IPS DF 19.7 (cell line): Measurements from ENCODE around the gene PHF2.

ENCODE experiments used
- DNase-seq: peaks from one replicate; pipeline ENCODE4 v3.0.0-alpha.2; 2013; ENCODE audit warnings: low read depth, low spot score

The PHF2 gene

DNA sequence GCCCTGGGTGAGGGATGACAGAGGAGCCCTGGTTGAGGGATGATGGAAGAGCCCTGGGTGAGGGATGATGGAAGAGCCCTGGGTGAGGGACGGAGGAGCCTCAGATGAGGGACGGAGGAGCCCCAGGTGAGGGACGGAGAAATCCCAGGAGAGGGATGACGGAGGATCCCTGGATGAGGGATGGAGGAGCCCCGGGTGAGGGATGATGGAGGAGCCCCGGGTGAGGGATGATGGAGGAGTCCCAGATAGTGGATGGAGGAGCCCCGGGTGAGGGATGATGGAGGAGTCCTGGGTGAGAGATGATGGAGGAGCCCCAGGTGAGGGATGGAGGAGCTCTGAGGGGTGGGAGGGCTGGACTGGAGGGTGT, 10.9 kb downstream of the PHF2 start:
- DNase-seq: no peak

GRCh38 chr9:93587651-93588347, 11.4 kb downstream of the PHF2 start:
- DNase-seq: no peak

DNA sequence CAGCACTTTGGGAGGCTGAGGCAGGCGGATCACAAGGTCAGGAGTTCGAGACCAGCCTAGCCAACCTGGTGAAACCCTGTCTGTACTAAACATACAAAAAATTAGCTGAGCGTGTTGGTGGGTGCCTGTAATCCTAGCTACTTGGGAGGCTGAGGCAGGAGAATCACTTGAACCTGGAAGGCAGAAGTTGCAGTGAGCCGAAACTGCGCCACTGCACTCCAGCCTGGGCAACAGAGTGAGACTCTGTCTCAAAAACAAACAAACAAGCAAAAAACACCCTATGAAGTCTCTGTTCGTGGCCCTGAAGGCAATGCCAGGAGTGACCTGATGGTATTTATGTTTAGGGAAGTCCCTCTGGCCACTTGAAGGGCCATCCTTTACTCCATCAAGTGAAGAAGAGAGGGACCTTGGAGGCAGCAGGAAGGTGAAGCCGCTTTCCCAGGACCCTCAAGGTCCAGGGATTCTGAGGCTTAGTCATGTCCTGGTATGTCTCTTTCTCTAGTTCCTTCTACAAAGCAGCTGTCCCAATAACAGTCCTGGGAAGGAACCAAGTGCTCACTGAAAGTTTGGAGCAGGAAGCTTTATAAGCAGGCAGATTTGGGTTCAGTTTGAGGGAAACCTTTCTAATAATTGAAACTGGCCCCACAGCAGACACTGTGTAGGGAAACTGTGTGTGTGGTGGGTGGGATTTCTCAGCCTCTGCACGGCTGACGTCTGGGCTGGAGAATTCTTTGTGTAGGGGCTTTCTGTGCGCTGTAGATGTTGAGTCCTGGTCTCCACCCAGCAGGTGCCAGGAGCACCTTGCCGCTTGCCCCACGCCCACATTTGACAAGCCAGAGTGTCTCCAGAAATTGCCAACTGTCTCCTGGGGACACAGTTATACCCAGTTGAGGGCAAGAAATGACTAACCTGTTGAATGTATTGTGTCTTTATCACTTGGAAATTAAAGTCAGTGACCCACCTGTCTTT, 12.5 kb downstream of the PHF2 start:
- DNase-seq: no peak

- no peak for DNase-seq
Observed at GRCh38 chr9:93589688-93590087, 13.3 kb downstream of the PHF2 start.

DNA sequence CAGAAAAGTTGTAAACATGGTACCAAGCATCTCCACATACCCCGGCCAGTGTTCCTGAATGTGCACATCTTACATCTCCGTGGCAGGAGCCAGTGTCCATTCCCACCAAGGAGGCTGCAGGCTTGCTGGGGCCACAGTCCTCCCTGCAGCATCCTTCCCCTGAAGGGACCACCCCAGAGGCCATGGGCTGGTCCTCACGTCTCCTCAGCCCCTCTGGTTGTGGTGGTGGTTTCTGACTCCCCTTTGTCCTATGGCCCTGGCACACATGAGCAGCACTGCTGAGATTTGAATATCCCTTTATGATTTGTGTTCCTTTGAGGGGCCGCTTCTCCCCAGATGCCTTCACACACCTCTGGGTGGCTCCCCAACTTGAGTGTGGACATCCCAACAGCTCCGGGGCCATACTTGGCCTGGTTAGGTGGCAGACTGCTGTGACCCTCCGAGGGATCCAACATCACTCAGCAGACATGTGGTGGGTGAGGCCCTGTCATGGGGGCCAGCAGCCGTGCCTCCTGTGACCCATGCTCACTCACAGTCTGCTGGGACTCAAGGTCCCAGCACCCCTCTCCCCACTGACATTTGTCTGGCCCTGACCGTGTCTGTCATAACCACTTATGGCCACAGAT, 14.3 kb downstream of the PHF2 start:
- DNase-seq: no peak

DNA sequence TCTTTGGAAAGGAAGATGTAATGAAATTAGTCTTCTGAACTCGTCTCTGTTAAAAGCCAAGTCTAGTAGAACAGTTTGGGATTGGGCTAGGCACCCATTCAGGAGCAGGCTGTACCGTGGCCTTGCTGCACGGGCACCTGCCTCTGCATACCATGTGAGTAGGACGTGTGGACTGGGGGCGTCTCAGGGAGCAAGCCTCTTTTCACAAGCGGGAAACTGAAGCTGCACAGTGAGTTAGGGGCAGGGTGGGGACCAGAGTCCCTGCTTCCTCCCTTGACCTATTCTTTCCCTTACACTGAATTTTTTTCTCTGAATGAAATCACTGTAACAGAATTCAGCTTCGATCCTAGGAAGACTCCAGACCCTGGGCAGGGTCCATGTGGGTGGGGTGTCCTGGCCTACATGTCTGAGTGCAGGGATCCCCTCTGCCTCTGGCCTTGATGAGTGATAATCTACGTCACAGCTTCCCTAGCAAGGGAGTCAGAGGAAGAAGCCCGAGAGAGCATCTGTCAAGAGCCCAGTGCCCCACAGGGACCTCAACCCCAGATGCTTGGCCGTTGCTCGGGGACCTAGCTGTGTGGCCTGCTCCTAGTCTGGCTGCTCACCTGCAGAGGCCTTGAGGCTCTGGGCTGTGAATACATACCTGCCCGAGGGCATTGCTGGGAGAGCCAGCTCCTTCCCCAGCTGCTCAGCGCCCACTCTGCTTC, 15.1 kb downstream of the PHF2 start:
- no peak for DNase-seq

DNA sequence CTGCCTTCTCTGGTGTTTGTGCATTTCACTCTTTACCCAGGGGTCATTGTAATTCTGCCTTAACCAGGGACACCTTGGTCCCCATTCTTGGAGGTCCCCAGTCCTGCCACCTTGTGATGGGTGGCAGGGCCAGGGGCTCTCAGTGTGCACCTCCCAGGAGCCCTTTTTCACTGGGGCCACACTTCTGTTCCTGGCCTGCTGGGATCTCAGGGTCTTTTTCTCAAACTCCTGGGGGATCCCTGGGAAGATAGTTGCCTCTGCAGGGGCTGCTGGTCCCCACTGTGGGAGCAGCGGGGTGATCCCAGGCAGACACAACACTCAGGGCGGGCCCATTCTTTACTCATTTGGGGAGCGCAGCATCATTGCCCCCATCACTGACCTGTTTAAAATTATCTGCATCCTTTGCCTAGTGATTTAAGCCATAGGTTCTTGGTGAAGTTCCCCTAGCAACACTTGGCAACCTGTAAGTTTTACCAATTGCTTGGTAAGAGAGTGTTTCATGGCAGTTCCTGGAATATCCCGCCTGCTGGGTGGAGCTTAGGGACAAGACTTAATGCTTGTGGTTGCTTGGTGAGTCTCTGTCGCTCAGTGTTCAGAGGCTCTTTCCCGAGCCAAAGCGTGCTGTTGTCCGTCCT, 15.7 kb downstream of the PHF2 start:
- no peak for DNase-seq

GRCh38 chr9:93592643-93593021, 16.2 kb downstream of the PHF2 start:
- peak; percentile 73 for DNase-seq

DNA sequence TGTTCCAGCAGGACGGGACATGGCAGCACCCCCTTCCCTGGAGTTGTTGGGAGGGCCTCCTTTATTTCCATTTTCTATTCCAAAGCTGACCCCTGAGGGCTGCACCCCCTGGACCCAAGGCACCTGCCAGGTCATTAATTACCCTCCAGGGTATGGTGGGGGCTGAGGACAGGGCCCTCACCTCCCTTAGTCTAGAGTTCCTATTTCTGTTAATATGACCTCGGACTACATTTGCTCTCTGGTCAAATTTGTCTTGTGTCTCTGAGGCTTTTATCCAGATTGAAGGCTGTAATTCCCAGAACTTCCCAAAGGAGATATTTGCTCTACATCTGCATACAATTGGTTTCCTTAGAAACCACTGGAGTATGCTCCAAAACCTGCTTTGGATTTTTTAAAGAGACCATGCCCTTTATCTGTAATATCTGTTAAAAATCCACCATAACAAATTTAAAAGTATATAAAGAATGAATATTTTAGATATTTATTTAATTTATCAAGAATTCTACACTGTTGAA, 16.8 kb downstream of the PHF2 start:
- DNase-seq: no peak

DNA sequence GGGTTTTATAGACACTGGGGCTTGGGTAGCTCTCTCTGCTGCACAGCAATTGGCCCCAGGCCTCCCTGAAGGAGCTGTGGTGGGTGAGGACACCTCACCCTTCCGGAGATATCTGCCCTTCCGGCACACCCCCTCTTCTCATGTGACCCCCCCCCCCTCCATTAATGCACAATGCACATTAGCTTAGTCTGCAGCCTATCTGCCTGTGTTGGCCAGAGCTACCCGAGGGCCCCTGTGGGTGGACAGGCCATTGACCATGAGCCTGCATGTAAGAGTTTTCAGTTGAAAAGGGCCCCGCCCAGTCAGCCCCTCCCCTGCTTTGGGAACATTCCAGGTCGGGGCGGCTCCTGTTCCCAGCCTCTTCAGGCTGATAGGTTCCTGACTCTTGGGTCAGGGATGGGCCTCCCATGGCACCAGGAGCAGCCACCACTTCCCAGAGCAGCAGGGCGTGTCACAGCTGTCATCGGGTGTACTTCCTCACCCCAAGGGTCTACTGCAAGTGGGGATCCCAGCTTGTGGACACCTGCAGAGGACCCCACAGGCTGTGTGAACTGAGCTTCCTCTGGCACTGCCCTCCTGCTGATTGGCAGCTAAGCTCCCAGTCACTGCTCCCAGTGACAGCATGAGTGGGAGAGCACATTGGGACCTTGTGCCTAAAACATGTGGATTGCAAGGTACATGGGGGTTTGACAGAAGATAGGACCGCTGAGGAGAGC, 17.8 kb downstream of the PHF2 start:
- no peak for DNase-seq

DNA sequence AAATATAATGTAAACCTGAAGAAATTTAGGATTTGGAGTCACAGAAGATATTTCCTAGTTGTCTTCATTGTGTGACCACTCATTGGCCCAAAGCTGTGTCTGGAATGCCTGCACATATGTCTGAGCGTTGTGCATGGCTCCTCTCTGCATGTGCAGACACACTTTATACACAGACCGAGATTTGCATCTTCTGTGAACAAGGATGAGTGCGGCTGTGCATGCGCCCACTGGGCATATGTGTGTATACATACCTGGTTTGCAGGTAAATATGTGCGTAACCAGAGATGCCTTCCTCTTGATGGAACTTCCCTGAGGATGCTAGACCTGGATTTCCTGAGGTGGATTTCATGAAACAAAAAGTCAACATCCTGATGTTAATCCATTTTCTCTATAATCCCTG, 19.1 kb downstream of the PHF2 start:
- DNase-seq: no peak

GRCh38 chr9:93595861-93596365, 19.5 kb downstream of the PHF2 start:
- DNase-seq: no peak

GRCh38 chr9:93596399-93596798, 20.0 kb downstream of the PHF2 start:
- DNase-seq: no peak

DNA sequence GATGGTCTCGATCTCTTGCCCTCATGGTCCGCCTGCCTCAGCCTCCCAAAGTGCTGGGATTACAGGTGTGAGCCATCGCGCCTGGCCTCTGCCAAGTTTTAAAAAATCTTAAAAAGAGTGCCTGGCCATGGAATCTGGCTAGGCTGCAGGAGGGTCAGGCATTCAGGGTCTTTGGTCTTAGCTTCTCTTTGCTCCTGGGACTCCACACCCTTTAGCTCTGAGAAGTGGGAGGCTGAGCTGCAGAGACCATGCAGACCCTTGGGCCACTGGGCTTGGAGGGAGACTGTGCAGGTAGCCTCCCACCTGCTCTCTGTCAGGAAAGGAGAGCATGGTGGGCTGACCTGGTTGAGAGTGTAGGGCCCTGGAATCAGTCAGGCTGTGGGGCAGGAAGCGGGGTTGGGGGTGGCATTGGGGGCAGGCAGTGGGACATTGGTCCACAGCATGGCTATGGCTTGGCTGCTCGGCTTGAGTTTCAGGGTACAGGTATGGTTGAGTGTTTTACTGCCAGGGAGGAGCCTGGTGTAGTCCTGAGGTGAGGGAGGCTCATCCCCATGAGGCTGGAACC, 20.8 kb downstream of the PHF2 start:
- no peak for DNase-seq

GRCh38 chr9:93597871-93598646, 21.7 kb downstream of the PHF2 start:
- DNase-seq: no peak

- no peak for DNase-seq
Observed at GRCh38 chr9:93598647-93599241, 22.4 kb downstream of the PHF2 start.

- no peak for DNase-seq
Observed at GRCh38 chr9:93599571-93600403, 23.4 kb downstream of the PHF2 start.

DNA sequence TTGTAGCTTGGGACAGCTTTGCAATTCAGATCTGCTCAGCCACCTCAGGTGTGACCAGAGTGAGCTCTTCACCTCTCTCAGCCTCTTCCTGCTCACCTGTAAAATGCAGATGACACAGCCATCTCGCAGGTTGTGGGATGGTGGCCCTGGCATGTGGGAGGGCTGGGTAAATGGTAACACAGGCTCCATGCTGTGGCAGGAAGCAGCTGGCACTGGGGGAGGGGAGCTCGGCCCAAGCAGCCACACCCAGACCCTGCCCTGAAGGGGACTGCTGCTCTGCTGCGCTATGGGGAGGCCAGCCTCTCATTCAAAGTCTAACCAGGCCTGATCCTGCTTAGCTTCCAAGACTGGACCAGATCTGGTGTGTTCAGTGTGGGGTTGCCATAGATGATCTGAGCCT, 24.1 kb downstream of the PHF2 start:
- DNase-seq: no peak
